Measurements from ENCODE around the gene BLNK.

Gene BLNK

GRCh38 chr10:96249264-96249663 is 22.1 kb downstream of the BLNK start:
- TF ChIP-seq FOXP2 (optimal IDR thresholded peaks at IDR 0.05; ENCODE audit: borderline replicate concordance, extremely low read depth, extremely low read length, insufficient read depth) = no peak
- TF ChIP-seq REST (IDR thresholded peaks at IDR 0.05; ENCODE audit: insufficient read depth in 1 of 2, low read depth in 2 of 2, low read length in 2 of 2) = no peak
- TF ChIP-seq TAF1 (IDR thresholded peaks at IDR 0.05; ENCODE audit: borderline replicate concordance, insufficient read depth, low read length) = no peak
- no peak for TF ChIP-seq SIN3A (IDR thresholded peaks at IDR 0.05; ENCODE audit: borderline replicate concordance, insufficient read depth, low read length)
- TF ChIP-seq POLR2AphosphoS5 (IDR thresholded peaks at IDR 0.05; ENCODE audit: low read depth, low read length) = no peak

GRCh38 chr10:96244354-96244753 is 27.0 kb downstream of the BLNK start:
- TF ChIP-seq POLR2AphosphoS5 (IDR thresholded peaks at IDR 0.05; ENCODE audit: low read depth, low read length) (no peak), REST (IDR thresholded peaks at IDR 0.05; ENCODE audit: insufficient read depth in 1 of 2, low read depth in 2 of 2, low read length in 2 of 2) (no peak), TAF1 (IDR thresholded peaks at IDR 0.05; ENCODE audit: borderline replicate concordance, insufficient read depth, low read length) (no peak), SIN3A (IDR thresholded peaks at IDR 0.05; ENCODE audit: borderline replicate concordance, insufficient read depth, low read length) (no peak)

- no peak for TF ChIP-seq POLR2AphosphoS5 (IDR thresholded peaks at IDR 0.05; ENCODE audit: low read depth, low read length)
- TF ChIP-seq TAF1 (IDR thresholded peaks at IDR 0.05; ENCODE audit: borderline replicate concordance, insufficient read depth, low read length) = no peak
- no peak for TF ChIP-seq FOXP2 (optimal IDR thresholded peaks at IDR 0.05; ENCODE audit: borderline replicate concordance, extremely low read depth, extremely low read length, insufficient read depth)
- no peak for TF ChIP-seq REST (IDR thresholded peaks at IDR 0.05; ENCODE audit: insufficient read depth in 1 of 2, low read depth in 2 of 2, low read length in 2 of 2)
- no peak for TF ChIP-seq SIN3A (IDR thresholded peaks at IDR 0.05; ENCODE audit: borderline replicate concordance, insufficient read depth, low read length)
These were observed 28.1 kb downstream of the BLNK start for GRCh38 chr10:96243296-96243695.

GRCh38 chr10:96242822-96243221 is 28.5 kb downstream of the BLNK start:
- TF ChIP-seq FOXP2 (optimal IDR thresholded peaks at IDR 0.05; ENCODE audit: borderline replicate concordance, extremely low read depth, extremely low read length, insufficient read depth) (no peak), POLR2AphosphoS5 (IDR thresholded peaks at IDR 0.05; ENCODE audit: low read depth, low read length) (no peak), REST (IDR thresholded peaks at IDR 0.05; ENCODE audit: insufficient read depth in 1 of 2, low read depth in 2 of 2, low read length in 2 of 2) (no peak), SIN3A (IDR thresholded peaks at IDR 0.05; ENCODE audit: borderline replicate concordance, insufficient read depth, low read length) (no peak), TAF1 (IDR thresholded peaks at IDR 0.05; ENCODE audit: borderline replicate concordance, insufficient read depth, low read length) (no peak)
